IMR-90 (cell line): ENCODE data around the gene NRIP2. TPM values are rescaled to one million over a fixed set of nuclear protein-coding genes. Genes with fewer than 3 reads are reported as not detected.

Source experiments
- ATAC-seq: fragments of 200-7000 bp; cut with Tn5 transposase; 2 replicates; pipeline ENCODE4 v1.9.1; 2020; ENCODE audit warnings: low read depth, mild to moderate bottlenecking, moderate library complexity
- BruUV-seq: library from RNA; stranded (reverse); fragments of 400-500 nt; replicated peaks from 2 replicates; lab custom pipeline; 2021; lab: Mats Ljungman, UMichigan
- CTCF ChIA-PET: fragments of 300-600 bp; formaldehyde crosslinking; extraction: SDS; loops from one replicate; lab custom pipeline; 2021; ENCODE audit warnings: antibody characterized with exemption; lab: Yijun Ruan, JAX
- POLR2A ChIA-PET: fragments of 300-600 bp; sonication (Branson Sonifier 250); formaldehyde crosslinking; loops from one replicate; lab custom pipeline; 2022; ENCODE audit warnings: antibody characterized with exemption; ENCODE audit not compliant: unreplicated experiment; lab: Charles Lee
- DNase-seq: peaks from one replicate; pipeline ENCODE4 v3.0.0; 2013
- H2AFZ ChIP-seq: replicated peaks from 2 replicates; pipeline ENCODE3; 2013; ENCODE audit warnings: low read length, mild to moderate bottlenecking; ENCODE audit not compliant: poor library complexity
- H2AK5ac ChIP-seq: 2 replicates; pipeline ENCODE4 v1.6.1; 2013; ENCODE audit warnings: low read depth, low read length, inconsistent platforms
- H2AK9ac ChIP-seq: replicated peaks from 2 replicates; pipeline ENCODE3; 2013; ENCODE audit warnings: mild to moderate bottlenecking, low read depth, low read length, moderate library complexity; ENCODE audit not compliant: poor library complexity
- H2BK120ac ChIP-seq: 2 replicates; pipeline ENCODE4 v1.6.1; 2013; ENCODE audit warnings: low read depth, low read length, inconsistent platforms
- H2BK15ac ChIP-seq: 3 replicates; pipeline ENCODE4 v1.6.1; 2013; ENCODE audit warnings: low read depth, low read length, inconsistent platforms
- H2BK20ac ChIP-seq: 2 replicates; pipeline ENCODE4 v1.6.1; 2013; ENCODE audit warnings: low read depth, mild to moderate bottlenecking, inconsistent platforms, low read length, moderate library complexity
- H2BK5ac ChIP-seq: 2 replicates; pipeline ENCODE4 v1.6.1; 2013; ENCODE audit warnings: mild to moderate bottlenecking, low read depth, low read length, inconsistent platforms; ENCODE audit not compliant: poor library complexity, severe bottlenecking
- H3K14ac ChIP-seq: replicated peaks from 2 replicates; pipeline ENCODE4 v1.6.1; 2013; ENCODE audit warnings: low read depth, low read length, inconsistent platforms
- H3K18ac ChIP-seq: 2 replicates; pipeline ENCODE4 v1.6.1; 2013; ENCODE audit warnings: low read depth, low read length, control low read depth
- H3K23ac ChIP-seq: 2 replicates; pipeline ENCODE4 v1.6.1; 2013; ENCODE audit warnings: low read depth, low read length, inconsistent platforms
- H3K27ac ChIP-seq: 2 replicates; pipeline ENCODE4 v1.5.1; 2013; ENCODE audit warnings: mild to moderate bottlenecking, control low read depth, low read length; ENCODE audit not compliant: insufficient read depth
- H3K27me3 ChIP-seq: 2 replicates; pipeline ENCODE4 v1.6.1; 2013; ENCODE audit warnings: low read length; ENCODE audit not compliant: control insufficient read depth, insufficient read depth
- H3K36me3 ChIP-seq: 2 replicates; pipeline ENCODE4 v1.6.1; 2013; ENCODE audit warnings: low read length, mixed read lengths; ENCODE audit not compliant: control insufficient read depth, insufficient read depth
- H3K4ac ChIP-seq: 2 replicates; pipeline ENCODE4 v1.6.1; 2013; ENCODE audit warnings: low read depth, low read length, inconsistent platforms
- H3K4me1 ChIP-seq: 2 replicates; pipeline ENCODE4 v1.6.1; 2013; ENCODE audit warnings: low read length, mixed read lengths; ENCODE audit not compliant: control insufficient read depth, insufficient read depth
- H3K4me2 ChIP-seq: 2 replicates; pipeline ENCODE4 v1.6.1; 2013; ENCODE audit warnings: low read depth, mild to moderate bottlenecking, control low read depth, low read length, moderate library complexity
- H3K4me3 ChIP-seq: 2 replicates; pipeline ENCODE4 v1.5.1; 2013; ENCODE audit warnings: low read depth, mild to moderate bottlenecking, control low read depth, low read length, moderate library complexity; ENCODE audit not compliant: insufficient read depth
- H3K56ac ChIP-seq: 2 replicates; pipeline ENCODE4 v1.6.1; 2013; ENCODE audit warnings: low read length, inconsistent platforms; ENCODE audit not compliant: insufficient read depth; ENCODE audit errors: extremely low read depth
- H3K79me1 ChIP-seq, 2 experiments: 2 replicates each; pipeline ENCODE4 v1.6.1; 2013; ENCODE audit warnings: low read length in 2 of 2, inconsistent platforms in 1 of 2, low read depth in 1 of 2
- H3K9ac ChIP-seq: 2 replicates; pipeline ENCODE4 v1.6.1; 2013; ENCODE audit warnings: low read depth, low read length, control low read depth
- H3K9me1 ChIP-seq: 2 replicates; pipeline ENCODE4 v1.6.1; 2013; ENCODE audit warnings: low read length, inconsistent platforms; ENCODE audit not compliant: insufficient read depth
- H3K9me3 ChIP-seq: 2 replicates; pipeline ENCODE4 v1.6.1; 2013; ENCODE audit warnings: low read length; ENCODE audit not compliant: control insufficient read depth, insufficient read depth
- H4K20me1 ChIP-seq: 2 replicates; pipeline ENCODE4 v1.6.1; 2013; ENCODE audit warnings: low read length, inconsistent platforms; ENCODE audit not compliant: insufficient read depth
- H4K5ac ChIP-seq: 2 replicates; pipeline ENCODE4 v1.6.1; 2013; ENCODE audit warnings: mild to moderate bottlenecking, low read depth, low read length, control low read depth
- H4K8ac ChIP-seq, 2 experiments: 2 replicates each; pipeline ENCODE4 v1.6.1; 2013; ENCODE audit warnings: low read depth in 2 of 2, low read length in 2 of 2, control low read depth in 1 of 2, inconsistent platforms in 1 of 2
- H4K91ac ChIP-seq: 2 replicates; pipeline ENCODE4 v1.6.1; 2013; ENCODE audit warnings: low read depth, low read length, inconsistent platforms; ENCODE audit not compliant: insufficient read depth
- BHLHE40 ChIP-seq: fragments of 150-350 bp; IDR thresholded peaks from 2 replicates; pipeline ENCODE4 v1.6.1; 2016; ENCODE audit warnings: mild to moderate bottlenecking, low read depth, low read length
- CEBPB ChIP-seq: IDR thresholded peaks from 2 replicates; pipeline ENCODE4 v1.6.1; 2012; ENCODE audit warnings: low read depth, low read length, improper control_type of control experiment
- CHD1 ChIP-seq: IDR thresholded peaks from 2 replicates; pipeline ENCODE4 v1.6.1; 2012; ENCODE audit warnings: low read depth, low read length, improper control_type of control experiment
- FOS ChIP-seq: fragments of 150-350 bp; IDR thresholded peaks from 2 replicates; pipeline ENCODE4 v1.6.1; 2016; ENCODE audit warnings: low read depth, low read length
- MAFK ChIP-seq: IDR thresholded peaks from 2 replicates; pipeline ENCODE4 v1.6.1; 2012; ENCODE audit warnings: low read depth, low read length, improper control_type of control experiment
- MAZ ChIP-seq: IDR thresholded peaks from 2 replicates; pipeline ENCODE4 v1.6.1; 2012; ENCODE audit warnings: low read depth, mild to moderate bottlenecking, low read length, improper control_type of control experiment, moderate library complexity, borderline replicate concordance
- MXI1 ChIP-seq: IDR thresholded peaks from 2 replicates; pipeline ENCODE4 v1.6.1; 2012; ENCODE audit warnings: low read depth, mild to moderate bottlenecking, low read length, moderate library complexity, borderline replicate concordance
- NFE2L2 ChIP-seq: fragments of 150-350 bp; IDR thresholded peaks from 2 replicates; pipeline ENCODE4 v1.6.1; 2016; ENCODE audit warnings: low read depth, mild to moderate bottlenecking, low read length
- POLR2A ChIP-seq: IDR thresholded peaks from 2 replicates; pipeline ENCODE4 v1.6.1; 2012; ENCODE audit warnings: mild to moderate bottlenecking, low read depth, low read length
- RAD21 ChIP-seq: IDR thresholded peaks from 2 replicates; pipeline ENCODE4 v1.6.1; 2012; ENCODE audit warnings: low read length, improper control_type of control experiment
- RCOR1 ChIP-seq: IDR thresholded peaks from 2 replicates; pipeline ENCODE4 v1.6.1; 2012; ENCODE audit warnings: mild to moderate bottlenecking, low read length, improper control_type of control experiment; ENCODE audit not compliant: insufficient replicate concordance
- RFX5 ChIP-seq: IDR thresholded peaks from 2 replicates; pipeline ENCODE4 v1.8.0; 2012; ENCODE audit warnings: low read depth, mild to moderate bottlenecking, low read length, moderate library complexity
- SMC3 ChIP-seq: fragments of 150-350 bp; IDR thresholded peaks from 2 replicates; pipeline ENCODE4 v1.6.1; 2016; ENCODE audit warnings: low read depth, mild to moderate bottlenecking, antibody characterized with exemption, low read length, moderate library complexity
- WGBS, 2 experiments: methylation state at CpG; one replicate each; pipeline versions ENCODE4 v1.1.5 to v1.1.7; 2013; ENCODE audit warnings: missing lambda C conversion rate in 2 of 2; ENCODE audit not compliant: insufficient read length in 1 of 2; ENCODE audit errors: extremely low coverage in 2 of 2; 5-methylcytosine and 5-hydroxymethylcytosine counted together
- dilution Hi-C: fragments of 300-500 bp; cut with HindIII; formaldehyde crosslinking; loops from one replicate; pipeline ENCODE4 v1.14.3; 2018; ENCODE audit warnings: low sequenced_read_pairs; ENCODE audit not compliant: unreplicated experiment
- in situ Hi-C: fragments of 300-500 bp; cut with MboI; formaldehyde crosslinking; loops from 3 replicates; pipeline ENCODE4 v1.14.3; 2019; ENCODE audit warnings: low sequenced_read_pairs, inconsistent platforms, mixed read lengths
- intact Hi-C: fragments of 100-400 bp; cut with micrococcal nuclease; formaldehyde crosslinking; loops from 2 replicates; pipeline ENCODE4 v1.10.0; 2022
- polyA plus RNA-seq, 3 experiments: library from polyadenylated mRNA; depleted of rRNA; stranded (reverse); fragments of >200 nt; gene quantifications; 2 replicates each; pipeline ENCODE4 v1.2.3, GENCODE V29; 2012; ENCODE audit warnings: low replicate concordance in 1 of 3
- total RNA-seq: library from RNA; depleted of rRNA; stranded (reverse); fragments of >200 nt; gene quantifications from 2 replicates; pipeline ENCODE4 v1.2.3, GENCODE V29; 2012
- TF ChIP-seq, protein P1 (sequence below): fragments of 150-350 bp; IDR thresholded peaks from 2 replicates; pipeline ENCODE4 v1.6.1; 2016; ENCODE audit warnings: low read depth, mild to moderate bottlenecking, low read length, moderate library complexity, borderline replicate concordance
- TF ChIP-seq, protein P2 (sequence below): fragments of 150-350 bp; IDR thresholded peaks from 2 replicates; pipeline ENCODE4 v1.6.1; 2017; ENCODE audit warnings: mild to moderate bottlenecking, antibody characterized with exemption, low read length, low read depth
- TF ChIP-seq, protein P3 (sequence below): conservative IDR thresholded peaks from 2 replicates; pipeline ENCODE4 v1.5.1; 2012; ENCODE audit warnings: mild to moderate bottlenecking, low read depth, low read length, improper control_type of control experiment

The NRIP2 gene
- total and polyA plus RNA-seq, 2 of the 4 experiments (the other 2 are of a cell fraction) = 0.18 to 0.27 TPM

DNA sequence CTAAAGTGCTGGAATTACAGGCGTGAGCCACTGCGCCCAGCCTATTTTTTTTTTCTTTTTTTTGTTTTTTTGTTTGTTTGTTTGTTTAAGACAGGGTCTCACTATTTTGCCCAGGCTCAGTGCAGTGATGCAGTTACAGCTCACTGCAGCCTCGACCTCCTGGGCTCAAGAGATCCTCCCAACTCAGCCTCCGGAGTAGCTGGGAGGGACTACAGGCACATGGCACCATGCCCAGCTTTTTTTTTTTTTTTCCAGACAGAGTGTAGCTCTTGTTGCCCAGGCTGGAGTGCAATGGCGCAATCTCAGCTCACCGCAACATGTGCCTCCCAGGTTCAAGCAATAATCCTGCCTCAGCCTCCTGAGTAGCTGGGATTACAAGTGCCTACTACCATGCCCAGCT lies 28.1 kb downstream of the NRIP2 start:
- POLR2A ChIA-PET = no interaction called here
- BruUV-seq = no TSS peak
- H3K36me3 ChIP-seq = peaks cover 5% of the 10 kb centered on the region

More for the DNA sequence above, 28.1 kb downstream of the NRIP2 start:
- DNase-seq = no peak
- no peak overlapping the region for H2AK5ac ChIP-seq
- no peak overlapping the region for H2AFZ ChIP-seq
- no peak overlapping the region for H3K23ac ChIP-seq
- intact Hi-C loops = no loop called here
- no peak overlapping the region for H3K4me3 ChIP-seq
- peaks cover 0 to 7% of the 10 kb centered on the region in 2 experiments; a peak in 3 of 4 replicates for H3K79me1 ChIP-seq
- WGBS, 2 experiments = 100% methylated on average over 2 of the region's 6 CpGs; no CpG with 5 or more reads in 1 of the 2 experiments
- H3K27me3 ChIP-seq = no peaks in the 10 kb centered on the region
- CTCF ChIA-PET = no interaction called here
- peaks cover 10% of the 10 kb centered on the region; the same call in 1 of the 2 replicates for H4K20me1 ChIP-seq
- H3K9ac ChIP-seq = no peak overlapping the region
- no peak overlapping the region for H3K18ac ChIP-seq
- H2BK5ac ChIP-seq = no peak overlapping the region
- dilution Hi-C loops = no loop called here
- no peak overlapping the region for H2BK20ac ChIP-seq
- H3K14ac ChIP-seq = no peak overlapping the region
- no peak overlapping the region for H3K4ac ChIP-seq
- no peak overlapping the region for H2BK120ac ChIP-seq
- H2BK15ac ChIP-seq = no peak overlapping the region
- TF ChIP-seq POLR2A = no peak
- no peak for TF ChIP-seq RAD21
- no peak for TF ChIP-seq MXI1
- no peak for TF ChIP-seq CEBPB
- TF ChIP-seq BHLHE40 = no peak
- no peak for TF ChIP-seq RCOR1
- no peak for TF ChIP-seq RFX5
- TF ChIP-seq, protein P1, sequence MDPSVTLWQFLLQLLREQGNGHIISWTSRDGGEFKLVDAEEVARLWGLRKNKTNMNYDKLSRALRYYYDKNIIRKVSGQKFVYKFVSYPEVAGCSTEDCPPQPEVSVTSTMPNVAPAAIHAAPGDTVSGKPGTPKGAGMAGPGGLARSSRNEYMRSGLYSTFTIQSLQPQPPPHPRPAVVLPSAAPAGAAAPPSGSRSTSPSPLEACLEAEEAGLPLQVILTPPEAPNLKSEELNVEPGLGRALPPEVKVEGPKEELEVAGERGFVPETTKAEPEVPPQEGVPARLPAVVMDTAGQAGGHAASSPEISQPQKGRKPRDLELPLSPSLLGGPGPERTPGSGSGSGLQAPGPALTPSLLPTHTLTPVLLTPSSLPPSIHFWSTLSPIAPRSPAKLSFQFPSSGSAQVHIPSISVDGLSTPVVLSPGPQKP = no peak
- no peak for TF ChIP-seq SMC3
- TF ChIP-seq MAFK = no peak
- no peak for TF ChIP-seq MAZ
- TF ChIP-seq, protein P2, sequence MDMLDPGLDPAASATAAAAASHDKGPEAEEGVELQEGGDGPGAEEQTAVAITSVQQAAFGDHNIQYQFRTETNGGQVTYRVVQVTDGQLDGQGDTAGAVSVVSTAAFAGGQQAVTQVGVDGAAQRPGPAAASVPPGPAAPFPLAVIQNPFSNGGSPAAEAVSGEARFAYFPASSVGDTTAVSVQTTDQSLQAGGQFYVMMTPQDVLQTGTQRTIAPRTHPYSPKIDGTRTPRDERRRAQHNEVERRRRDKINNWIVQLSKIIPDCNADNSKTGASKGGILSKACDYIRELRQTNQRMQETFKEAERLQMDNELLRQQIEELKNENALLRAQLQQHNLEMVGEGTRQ = no peak
- TF ChIP-seq CHD1 = no peak
- no peak for TF ChIP-seq FOS
- TF ChIP-seq, protein P3, sequence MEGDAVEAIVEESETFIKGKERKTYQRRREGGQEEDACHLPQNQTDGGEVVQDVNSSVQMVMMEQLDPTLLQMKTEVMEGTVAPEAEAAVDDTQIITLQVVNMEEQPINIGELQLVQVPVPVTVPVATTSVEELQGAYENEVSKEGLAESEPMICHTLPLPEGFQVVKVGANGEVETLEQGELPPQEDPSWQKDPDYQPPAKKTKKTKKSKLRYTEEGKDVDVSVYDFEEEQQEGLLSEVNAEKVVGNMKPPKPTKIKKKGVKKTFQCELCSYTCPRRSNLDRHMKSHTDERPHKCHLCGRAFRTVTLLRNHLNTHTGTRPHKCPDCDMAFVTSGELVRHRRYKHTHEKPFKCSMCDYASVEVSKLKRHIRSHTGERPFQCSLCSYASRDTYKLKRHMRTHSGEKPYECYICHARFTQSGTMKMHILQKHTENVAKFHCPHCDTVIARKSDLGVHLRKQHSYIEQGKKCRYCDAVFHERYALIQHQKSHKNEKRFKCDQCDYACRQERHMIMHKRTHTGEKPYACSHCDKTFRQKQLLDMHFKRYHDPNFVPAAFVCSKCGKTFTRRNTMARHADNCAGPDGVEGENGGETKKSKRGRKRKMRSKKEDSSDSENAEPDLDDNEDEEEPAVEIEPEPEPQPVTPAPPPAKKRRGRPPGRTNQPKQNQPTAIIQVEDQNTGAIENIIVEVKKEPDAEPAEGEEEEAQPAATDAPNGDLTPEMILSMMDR = no peak
- TF ChIP-seq NFE2L2 = no peak
- H4K91ac ChIP-seq = no peak overlapping the region
- no peak overlapping the region for H4K5ac ChIP-seq
- H2AK9ac ChIP-seq = no peak overlapping the region
- H3K56ac ChIP-seq = no peak overlapping the region
- no peak overlapping the region for H3K27ac ChIP-seq
- ATAC-seq = no peak
- no peak overlapping the region for H3K4me2 ChIP-seq
- no peaks in the 10 kb centered on the region for H3K9me3 ChIP-seq
- in situ Hi-C loops = no loop called here
- no peak overlapping the region for H4K8ac ChIP-seq
- H3K4me1 ChIP-seq = peaks cover 13% of the 10 kb centered on the region
- 0 out of 2 replicates have a peak, but pooled peaks cover 13% of the 10 kb centered on the region for H3K9me1 ChIP-seq
